ENCODE measurements around the gene TNFRSF14. TPM values are rescaled to one million over a fixed set of nuclear protein-coding genes. Genes with fewer than 3 reads are reported as not detected.

TNFRSF14 gene
- total RNA-seq, 4 donors from 2014 or later, result 64.9 to 105 (median 91.1) TPM

GRCh38 chr1:2509589-2509988 is 46.6 kb upstream of the TNFRSF14 start:
- H3K36me3 ChIP-seq, result peaks cover 2 to 76% (median 41%) of the 10 kb centered on the region in 3 donors
- H3K27me3 ChIP-seq, result peaks cover 0 to 6% of the 10 kb centered on the region in 2 donors
- 84 to 90% methylated on average over 8 to 11 of the region's 11 CpGs for WGBS, 2 donors
- DNase-seq (ENCODE audit: low spot score in 2 of 2), result no peak
- no peak overlapping the region for H3K27ac ChIP-seq
- TF ChIP-seq POLR2A (IDR thresholded peaks at IDR 0.05), result no peak
- no peak for TF ChIP-seq EP300 (IDR thresholded peaks at IDR 0.05)
- TF ChIP-seq CTCF (IDR thresholded peaks at IDR 0.05), result no peak
- H3K4me3 ChIP-seq, result no peak overlapping the region
- H3K9me3 ChIP-seq, result no peaks in the 10 kb centered on the region
- peaks cover 0 to 21% (median 3%) of the 10 kb centered on the region in 4 donors for H3K4me1 ChIP-seq

GRCh38 chr1:2510366-2511155 is 45.6 kb upstream of the TNFRSF14 start:
- H3K36me3 ChIP-seq, result peaks cover 2 to 86% (median 44%) of the 10 kb centered on the region in 3 donors
- 91 to 96% methylated on average over 26 of the region's 27 CpGs for WGBS, 2 donors
- no peak for DNase-seq (ENCODE audit: low spot score in 2 of 2)

GRCh38 chr1:2512862-2513421 is 43.2 kb upstream of the TNFRSF14 start:
- 86 to 92% methylated on average over 18 to 29 of the region's 31 CpGs for WGBS, 2 donors
- Histone ChIP-seq H3K36me3 (peaks cover 7 to 100% (median 58%) of the 10 kb centered on the region in 3 donors), H3K4me3 (no peak overlapping the region), H3K27ac (no peak overlapping the region), H3K4me1 (no peaks in the 10 kb centered on the region), H3K9me3 (no peaks in the 10 kb centered on the region), H3K27me3 (no peaks in the 10 kb centered on the region)
- no peak for TF ChIP-seq CTCF (IDR thresholded peaks at IDR 0.05)
- no peak for TF ChIP-seq POLR2A (IDR thresholded peaks at IDR 0.05)
- no peak for TF ChIP-seq EP300 (IDR thresholded peaks at IDR 0.05)
- no peak for DNase-seq (ENCODE audit: low spot score in 2 of 2)

More at GRCh38 chr1:2510366-2511155, 45.6 kb upstream of the TNFRSF14 start:
- H3K4me3 ChIP-seq, result no peak overlapping the region
- no peaks in the 10 kb centered on the region for H3K9me3 ChIP-seq
- H3K4me1 ChIP-seq, result peaks cover 0 to 13% (median 0%) of the 10 kb centered on the region in 4 donors
- TF ChIP-seq EP300 (IDR thresholded peaks at IDR 0.05) (no peak), POLR2A (IDR thresholded peaks at IDR 0.05) (no peak), CTCF (IDR thresholded peaks at IDR 0.05) (no peak)
- no peak overlapping the region for H3K27ac ChIP-seq
- no peaks in the 10 kb centered on the region for H3K27me3 ChIP-seq

- WGBS, 2 donors, result 91 to 93% methylated on average over 25 to 37 of the region's 43 CpGs
- no peak for DNase-seq (ENCODE audit: low spot score in 2 of 2)
- no peaks in the 10 kb centered on the region for H3K4me1 ChIP-seq
- H3K27ac ChIP-seq, result no peak overlapping the region
- no peak for TF ChIP-seq POLR2A (IDR thresholded peaks at IDR 0.05)
- TF ChIP-seq CTCF (IDR thresholded peaks at IDR 0.05), result no peak
- TF ChIP-seq EP300 (IDR thresholded peaks at IDR 0.05), result no peak
- H3K9me3 ChIP-seq, result no peaks in the 10 kb centered on the region
- no peaks in the 10 kb centered on the region for H3K27me3 ChIP-seq
- H3K36me3 ChIP-seq, result peaks cover 10 to 100% (median 66%) of the 10 kb centered on the region in 3 donors
- no peak overlapping the region for H3K4me3 ChIP-seq
These were observed 42.1 kb upstream of the TNFRSF14 start for GRCh38 chr1:2513939-2514652.
